GM18907 (cell line): Measurements from ENCODE around the gene NELFE.
"Not testable (repeated sequence)": the region's sequence is repeated elsewhere in the genome, so short reads cannot be mapped to it uniquely, and the experiment has no call there.

ENCODE experiments used
- ATAC-seq: cut with Tn5 transposase; IDR thresholded peaks from one replicate; pipeline ENCODE4 v1.9.1; 2021; ENCODE audit warnings: mild to moderate bottlenecking, moderate library complexity; ENCODE audit not compliant: unreplicated experiment

NELFE gene

GRCh38 chr6:31958741-31959739 is at the start of gene NELFE, which contains the start of gene SKIC2:
TSS of gene NELFE (minus strand) at chr6:31958971. CDS start at chr6:31958446, 525 bp downstream.
TSS of gene SKIC2 (plus strand) at chr6:31959175. CDS start at chr6:31959193, 18 bp downstream.
- peak; percentile 92 for ATAC-seq

- not testable (repeated sequence) for ATAC-seq
Observed at GRCh38 chr6:32008037-32008436, 49.3 kb upstream of the NELFE start.

GRCh38 chr6:32007086-32007485 is 48.3 kb upstream of the NELFE start:
- not testable (repeated sequence) for ATAC-seq

GRCh38 chr6:32005991-32006529 is 47.3 kb upstream of the NELFE start:
- ATAC-seq: not testable (repeated sequence)

GRCh38 chr6:32005538-32005880 is 46.7 kb upstream of the NELFE start:
- ATAC-seq: not testable (repeated sequence)

GRCh38 chr6:32004864-32005537 is 46.2 kb upstream of the NELFE start:
- ATAC-seq: not testable (repeated sequence)

- not testable (repeated sequence) for ATAC-seq
Observed at GRCh38 chr6:32004393-32004792, 45.6 kb upstream of the NELFE start.

GRCh38 chr6:32003301-32003700 is 44.5 kb upstream of the NELFE start:
- not testable (repeated sequence) for ATAC-seq

- ATAC-seq: not testable (repeated sequence)
Observed at GRCh38 chr6:32002546-32003268, 43.9 kb upstream of the NELFE start.

GRCh38 chr6:31996385-31996784 is 37.6 kb upstream of the NELFE start:
- not testable (repeated sequence) for ATAC-seq

GRCh38 chr6:31994421-31994820 is 35.6 kb upstream of the NELFE start:
- not testable (repeated sequence) for ATAC-seq

- not testable (repeated sequence) for ATAC-seq
Observed at GRCh38 chr6:31989363-31989762, 30.6 kb upstream of the NELFE start.

- not testable (repeated sequence) for ATAC-seq
Observed at GRCh38 chr6:31981744-31982143, 23.0 kb upstream of the NELFE start, which contains the start of gene C4A. TSS of gene C4A (plus strand) at chr6:31982057. CDS start at chr6:31982108, 51 bp downstream.

- not testable (repeated sequence) for ATAC-seq
Observed at GRCh38 chr6:31980998-31981397, 22.2 kb upstream of the NELFE start.

GRCh38 chr6:31980195-31980876 is 21.6 kb upstream of the NELFE start:
- ATAC-seq: not testable (repeated sequence)

- ATAC-seq: no peak
Observed at GRCh38 chr6:31979238-31979898, 20.6 kb upstream of the NELFE start.

GRCh38 chr6:31978831-31979230 is 20.1 kb upstream of the NELFE start:
- ATAC-seq: no peak

- no peak for ATAC-seq
Observed at GRCh38 chr6:31977816-31978431, 19.2 kb upstream of the NELFE start.

GRCh38 chr6:31976065-31976464 is 17.3 kb upstream of the NELFE start:
- ATAC-seq: not testable (repeated sequence)
